GM18511 (cell line): Measurements from ENCODE around the gene GDPD4.

Source experiments
- ATAC-seq: cut with Tn5 transposase; IDR thresholded peaks from one replicate; pipeline ENCODE4 v1.9.1; 2021; ENCODE audit warnings: mild to moderate bottlenecking, moderate library complexity; ENCODE audit not compliant: unreplicated experiment

Gene GDPD4

GRCh38 chr11:77249427-77249826 is 52.1 kb downstream of the GDPD4 start:
- ATAC-seq, result no peak

DNA sequence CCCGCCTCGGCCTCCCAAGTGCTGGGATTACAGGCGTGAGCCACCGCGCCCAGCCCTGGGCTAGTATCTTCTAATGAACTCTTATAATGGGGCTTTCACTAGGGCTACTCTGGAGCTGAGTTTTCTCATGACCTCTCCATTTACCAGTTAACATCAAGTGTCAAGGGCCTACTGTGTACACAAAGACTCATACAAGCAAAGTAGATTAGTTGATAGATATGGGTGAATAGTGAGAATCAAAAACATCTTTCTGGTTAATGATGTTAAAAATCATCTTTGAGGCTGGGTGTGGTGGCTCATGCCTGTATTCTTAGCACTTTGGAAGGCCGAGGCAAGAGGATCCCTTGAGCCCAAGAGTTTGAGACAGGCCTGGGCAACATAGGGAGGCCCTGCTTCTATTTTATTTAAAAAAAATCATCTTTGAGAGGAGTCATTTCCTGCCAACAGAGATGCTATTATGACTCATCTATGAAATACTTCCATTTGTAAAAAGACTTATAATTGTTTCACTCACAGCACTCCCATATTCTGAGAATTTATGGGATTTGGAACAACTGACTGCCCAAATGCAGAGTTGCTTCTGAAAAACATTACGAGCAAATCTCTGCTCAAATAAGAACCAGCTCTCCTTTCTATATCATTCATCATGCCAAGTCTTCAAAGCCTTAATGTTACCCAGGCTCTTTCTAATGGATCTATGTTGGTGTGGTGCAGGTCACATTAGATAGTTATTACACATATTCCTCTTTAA is 57.0 kb downstream of the GDPD4 start:
- ATAC-seq, result no peak

DNA sequence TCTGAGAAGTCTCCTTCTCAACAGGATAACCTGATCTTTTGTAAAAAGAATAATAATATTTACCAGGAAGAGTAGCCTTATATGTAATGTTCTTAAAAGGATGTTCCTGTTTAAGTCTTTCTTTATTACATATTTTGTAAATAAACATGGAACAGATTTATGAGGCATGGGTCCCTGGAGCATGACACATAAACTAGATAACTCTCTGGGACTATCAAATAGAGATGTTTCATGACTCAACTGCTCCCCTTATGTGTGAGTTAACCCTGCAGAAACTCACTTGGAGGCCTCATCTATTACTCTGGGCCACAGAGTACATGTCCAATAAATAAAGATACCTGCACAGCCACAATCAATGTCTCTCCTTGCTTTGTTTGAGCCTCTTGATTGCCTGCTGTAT is 64.6 kb downstream of the GDPD4 start:
- ATAC-seq, result no peak

DNA sequence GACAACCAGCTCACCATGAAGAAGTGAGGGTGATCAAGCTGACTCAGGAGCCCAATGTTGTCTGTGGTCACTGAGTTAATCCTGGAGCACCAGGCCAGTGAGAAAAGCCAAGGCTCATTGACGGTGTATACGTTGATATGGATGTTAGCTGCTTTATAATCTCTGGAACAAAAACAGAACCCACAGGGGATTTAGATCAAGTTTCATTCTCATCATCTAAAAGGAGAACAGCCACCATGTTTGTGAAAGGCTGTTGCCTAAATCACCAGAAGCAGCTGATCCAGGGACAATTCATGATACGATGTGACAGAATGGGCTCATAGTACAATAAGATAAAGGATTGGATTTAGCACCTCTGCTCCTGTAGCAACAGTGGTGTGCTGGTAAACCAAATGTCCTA is 68.5 kb downstream of the GDPD4 start:
- no peak for ATAC-seq

GRCh38 chr11:77232242-77232641 is 69.2 kb downstream of the GDPD4 start:
- ATAC-seq, result no peak

DNA sequence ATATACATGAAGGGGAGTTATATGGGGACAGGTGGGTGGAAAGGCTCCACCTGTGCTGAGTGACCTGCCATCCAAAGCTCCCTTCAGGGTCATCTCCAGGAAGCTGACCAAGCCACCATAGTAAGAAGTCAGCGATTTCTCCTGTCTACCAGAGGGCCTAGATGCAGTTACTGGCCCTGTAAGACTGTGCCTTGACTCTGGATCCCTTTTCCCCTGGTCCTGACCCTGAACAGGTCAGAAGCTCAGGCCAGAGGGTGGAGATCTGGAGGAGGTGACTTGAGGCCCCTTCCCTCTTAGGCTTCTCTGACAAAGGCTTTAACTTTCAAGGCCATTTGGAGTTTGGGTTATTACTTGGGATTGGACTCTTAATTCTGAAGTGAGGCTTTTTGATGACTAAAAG is 69.7 kb downstream of the GDPD4 start:
- ATAC-seq, result no peak

GRCh38 chr11:77230878-77231605 is 70.4 kb downstream of the GDPD4 start:
- no peak for ATAC-seq

DNA sequence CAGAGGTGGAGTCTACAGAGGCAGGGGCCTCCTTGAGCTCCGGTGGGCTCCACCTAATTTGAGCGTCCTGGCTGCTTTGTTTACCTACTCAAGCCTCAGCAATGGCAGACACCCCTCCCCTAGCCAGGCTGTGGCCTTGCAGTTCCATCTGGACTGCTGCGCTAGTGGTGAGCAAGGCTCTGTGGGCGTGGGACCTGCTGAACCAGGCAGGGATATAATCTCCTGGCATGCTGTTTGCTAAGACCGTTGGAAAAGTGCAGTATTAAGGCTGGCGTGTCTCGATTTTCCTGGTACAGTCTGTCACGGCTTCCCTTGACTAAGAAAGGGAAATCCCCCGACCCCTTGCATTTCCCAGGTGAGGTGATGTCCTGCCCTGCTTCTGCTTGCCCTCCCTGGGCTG is 77.7 kb downstream of the GDPD4 start:
- no peak for ATAC-seq

DNA sequence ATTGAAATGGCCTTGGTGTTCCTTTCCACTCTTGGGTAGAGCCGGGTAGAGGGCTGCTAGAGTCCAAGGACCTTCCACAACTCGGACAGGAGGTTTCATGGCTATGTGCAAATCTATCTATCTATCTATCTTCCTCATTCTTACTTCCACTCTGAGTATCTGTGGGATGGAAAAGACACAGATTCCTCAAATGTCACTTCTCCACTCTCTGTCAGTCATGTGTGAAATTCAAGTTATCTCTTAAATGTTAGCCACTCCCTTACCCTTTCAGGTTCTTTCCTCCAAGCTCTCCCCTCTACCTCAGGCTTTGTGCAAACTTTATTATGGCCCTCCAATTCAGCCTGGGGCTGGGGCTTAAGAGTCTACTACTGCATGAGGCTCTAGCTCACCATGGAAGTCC is 84.3 kb downstream of the GDPD4 start:
- ATAC-seq, result no peak

- no peak for ATAC-seq
These were observed 86.4 kb downstream of the GDPD4 start for GRCh38 chr11:77215106-77215505.

- no peak for ATAC-seq
These were observed 86.9 kb downstream of the GDPD4 start for GRCh38 chr11:77214557-77214956.

- ATAC-seq, result no peak
These were observed 87.7 kb downstream of the GDPD4 start for GRCh38 chr11:77213589-77214428.

DNA sequence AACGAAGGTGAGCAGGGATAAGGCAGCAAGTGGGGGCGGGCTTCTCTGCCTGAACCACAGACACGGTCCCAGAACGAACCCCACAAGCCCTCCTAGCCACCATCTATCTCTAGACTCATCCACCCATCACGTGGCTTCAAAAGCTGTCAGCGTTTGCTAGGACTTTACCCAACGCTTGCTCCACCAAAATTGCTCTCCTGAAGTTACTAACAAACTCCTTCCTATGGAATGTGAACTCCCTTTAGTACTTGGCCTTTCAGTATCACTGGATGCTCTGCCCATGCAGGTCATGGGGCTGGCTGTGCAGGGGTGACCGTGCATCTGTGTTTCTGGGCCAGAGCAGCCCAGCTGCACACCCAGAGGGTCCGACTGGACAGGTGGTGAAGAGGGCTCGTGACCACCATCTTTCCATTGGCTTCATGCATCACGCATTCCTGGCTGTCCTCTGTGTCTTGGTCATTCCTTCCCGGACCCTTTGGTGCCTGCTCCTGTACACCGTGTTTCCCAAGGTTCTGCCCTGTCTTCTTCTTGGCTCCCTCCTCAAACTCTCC is 88.4 kb downstream of the GDPD4 start:
- ATAC-seq, result no peak

DNA sequence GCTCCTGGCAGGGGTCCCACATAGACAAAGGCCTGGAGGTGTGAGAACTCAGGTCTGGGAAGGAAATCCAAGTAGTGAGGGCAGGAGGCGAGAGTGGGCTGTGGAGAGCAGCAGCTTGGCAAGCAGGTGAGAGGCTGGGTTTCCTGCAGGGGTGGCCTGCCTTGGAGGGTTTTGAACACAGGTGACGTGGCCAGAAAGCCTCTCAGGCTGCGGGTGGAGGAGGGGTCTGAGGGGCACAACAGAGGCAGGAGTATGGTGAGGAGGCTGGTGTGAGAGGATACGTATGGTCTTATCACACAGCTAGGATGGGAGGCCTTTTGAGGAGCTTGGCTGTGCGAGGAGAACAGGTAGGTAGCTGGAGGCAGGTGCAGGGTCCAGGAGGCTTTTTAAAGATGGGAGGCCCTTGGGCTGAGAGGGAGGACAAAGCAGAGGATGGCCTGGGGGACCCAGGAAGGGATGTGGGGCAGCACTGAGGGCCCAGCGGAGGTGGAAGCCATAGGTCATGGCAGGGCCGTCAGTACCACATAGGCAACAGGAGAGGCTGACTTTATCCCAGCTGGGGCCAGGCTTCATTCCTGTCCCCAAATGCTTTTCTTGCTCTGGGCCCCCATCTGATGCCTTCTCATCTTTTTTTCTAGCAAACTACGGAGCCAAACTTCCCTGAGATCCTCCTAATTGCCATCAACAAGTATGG is 89.0 kb downstream of the GDPD4 start:
- no peak for ATAC-seq

DNA sequence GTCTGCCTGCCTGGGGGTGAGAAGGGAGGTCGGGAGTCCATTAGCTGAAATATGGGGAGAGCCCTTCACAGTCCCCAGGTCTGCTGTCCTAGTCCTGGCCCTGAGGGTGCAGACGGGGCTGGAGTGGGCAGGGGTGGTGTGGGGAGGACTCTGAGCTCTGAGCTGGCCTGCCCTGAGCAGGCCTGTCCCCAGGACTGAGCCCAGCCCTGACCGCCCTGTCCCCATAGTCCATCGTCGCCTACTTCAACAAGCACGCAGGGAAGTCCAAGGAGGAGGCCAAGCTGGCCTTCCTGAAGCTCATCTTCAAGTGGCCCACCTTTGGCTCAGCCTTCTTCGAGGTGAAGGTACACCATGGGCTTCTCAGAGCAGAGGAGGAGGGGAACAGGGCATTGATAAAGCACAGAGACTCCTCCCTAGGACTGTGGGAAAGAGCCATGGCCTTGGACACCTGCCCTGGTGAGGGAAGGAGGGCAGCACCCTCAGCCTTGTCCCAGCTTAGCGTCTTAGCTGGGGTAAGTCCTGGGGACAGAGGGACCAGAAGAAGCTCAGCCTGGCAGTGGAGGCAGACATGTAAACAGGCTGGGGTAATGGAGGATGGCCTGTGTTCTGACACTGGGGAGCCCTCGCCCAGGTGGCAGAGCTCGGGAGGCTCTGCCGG is 89.8 kb downstream of the GDPD4 start:
- ATAC-seq, result no peak

GRCh38 chr11:77211040-77211451 is 90.4 kb downstream of the GDPD4 start:
- ATAC-seq, result no peak

GRCh38 chr11:77209663-77210062 is 91.8 kb downstream of the GDPD4 start:
- no peak for ATAC-seq

DNA sequence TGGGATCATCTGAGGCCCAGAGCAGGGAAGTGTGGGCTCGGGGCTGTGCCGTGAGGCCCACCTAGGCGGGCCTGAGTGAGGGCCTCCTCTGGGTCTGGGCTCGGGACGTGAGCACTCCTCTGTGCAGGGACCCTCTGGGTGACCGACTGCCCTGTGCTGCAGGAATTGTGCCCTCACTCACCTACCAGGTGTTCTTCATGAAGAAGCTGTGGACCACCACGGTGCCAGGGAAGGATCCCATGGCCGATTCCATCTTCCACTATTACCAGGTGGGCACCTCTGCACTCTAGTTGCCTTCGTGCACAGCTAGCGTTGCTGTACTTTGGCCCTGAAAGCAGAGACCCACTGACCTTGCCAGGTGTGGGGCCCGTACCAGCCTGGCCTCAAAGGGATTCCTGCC is 93.0 kb downstream of the GDPD4 start:
- no peak for ATAC-seq

- no peak for ATAC-seq
These were observed 93.7 kb downstream of the GDPD4 start for GRCh38 chr11:77207618-77208313.
